Body of pancreas (tissue), 4 donors: ENCODE measurements around the gene ZNF638.
A peak's percentile ranks its signal among the peaks of the same experiment; 100 is the strongest.

Source experiments
- CTCF ChIP-seq, 7 experiments: fragments of 450-650 bp in 4 of 7; fragments of 200-600 bp in 3 of 7; sonication (generic) in 3 of 7; IDR thresholded peaks; one replicate each; pipeline ENCODE4 v1.5.1; 2016 to 2019; ENCODE audit warnings: antibody characterized with exemption in 7 of 7
- POLR2A ChIP-seq, 3 donors: fragments of 450-650 bp; IDR thresholded peaks; one replicate each; pipeline ENCODE4 v1.6.1; 2016; ENCODE audit warnings: antibody characterized with exemption in 3 of 3, mild to moderate bottlenecking in 2 of 3

DNA sequence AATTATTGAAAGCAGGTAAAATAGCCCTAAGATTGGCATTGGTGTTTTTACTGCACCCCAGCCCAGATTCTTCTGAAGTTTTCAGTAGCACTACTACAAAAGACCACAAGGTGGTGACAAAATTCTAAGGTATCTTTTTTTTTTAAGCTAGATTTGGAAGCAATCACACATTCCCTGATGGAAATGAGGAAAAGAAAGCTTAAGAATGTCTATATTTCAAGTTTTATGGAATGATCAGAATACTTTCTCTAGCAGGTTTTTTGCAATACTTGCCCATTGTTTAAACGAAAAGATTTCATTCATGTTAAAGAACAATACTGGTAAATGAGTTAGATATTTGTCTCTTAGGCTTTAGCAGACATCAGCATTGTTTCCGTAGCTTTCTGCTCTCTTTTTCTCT, 32.1 kb upstream of the ZNF638 start:
- TF ChIP-seq CTCF (IDR thresholded peaks at IDR 0.05) = peak; percentile 55 to 81 (median 66)
- no peak for TF ChIP-seq POLR2A (IDR thresholded peaks at IDR 0.05)
